T-helper 2 cell treated with Interferon-gamma antibody and Interleukin-4, amounts not matched to agents 100 ng/mL and 5 ng/mL, for 36 hours (primary cell): Measurements from ENCODE around the gene CUEDC1. TPM values are rescaled to one million over a fixed set of nuclear protein-coding genes. Genes with fewer than 3 reads are reported as not detected.

ENCODE experiments used
- intact Hi-C: fragments of 100-400 bp; cut with micrococcal nuclease; formaldehyde crosslinking; loops from one replicate; pipeline ENCODE4 v1.15.1; 2023
- total RNA-seq: library from RNA; stranded (reverse); gene quantifications from 2 replicates; pipeline ENCODE4 v1.2.3, GENCODE V29; 2022

The CUEDC1 gene, protein sequence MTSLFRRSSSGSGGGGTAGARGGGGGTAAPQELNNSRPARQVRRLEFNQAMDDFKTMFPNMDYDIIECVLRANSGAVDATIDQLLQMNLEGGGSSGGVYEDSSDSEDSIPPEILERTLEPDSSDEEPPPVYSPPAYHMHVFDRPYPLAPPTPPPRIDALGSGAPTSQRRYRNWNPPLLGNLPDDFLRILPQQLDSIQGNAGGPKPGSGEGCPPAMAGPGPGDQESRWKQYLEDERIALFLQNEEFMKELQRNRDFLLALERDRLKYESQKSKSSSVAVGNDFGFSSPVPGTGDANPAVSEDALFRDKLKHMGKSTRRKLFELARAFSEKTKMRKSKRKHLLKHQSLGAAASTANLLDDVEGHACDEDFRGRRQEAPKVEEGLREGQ
- 0.09 and 0.25 TPM in 2 replicates for total RNA-seq

DNA sequence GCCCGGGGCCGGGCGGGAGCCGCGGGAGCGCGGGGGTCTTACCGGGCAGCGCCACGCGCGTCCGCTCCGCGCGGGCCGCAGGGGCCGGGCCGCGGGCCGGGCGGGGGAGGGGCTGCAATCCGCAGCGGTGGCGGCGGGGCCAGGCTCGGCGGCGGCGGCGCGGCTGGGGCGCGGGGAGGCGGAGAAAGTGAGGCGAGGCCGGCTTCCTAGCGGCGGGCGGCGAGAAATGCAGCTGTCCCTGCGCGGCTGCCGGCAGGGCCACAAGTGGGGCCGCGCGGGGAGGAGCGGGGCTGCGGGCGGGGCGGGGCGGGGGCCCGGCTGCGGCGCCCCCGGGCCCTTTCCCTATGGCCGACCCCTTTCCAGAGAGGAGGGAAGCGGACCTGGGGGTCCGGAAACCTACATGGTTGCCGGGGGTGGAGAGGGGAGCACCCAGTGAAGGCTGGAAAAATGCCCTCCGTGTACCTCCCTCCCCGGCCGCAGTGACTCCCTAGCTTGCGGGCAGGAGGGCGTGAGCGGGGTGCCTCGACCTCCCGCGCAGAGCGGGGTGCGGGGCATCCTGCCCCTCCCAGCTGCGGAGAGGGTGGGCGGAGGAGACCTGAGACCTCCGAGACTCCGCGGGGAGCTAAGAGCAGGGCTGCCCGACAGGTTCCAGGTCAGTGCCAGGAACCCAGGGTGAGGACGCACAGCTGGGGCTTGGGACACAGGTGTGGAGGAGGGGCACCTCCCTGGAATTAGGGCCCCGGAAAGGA, at the start of gene CUEDC1:
Gene CUEDC1 (minus strand): TSS at position 230 of the 749 bp plus-strand sequence. CDS start 69,848 bp downstream, outside the sequence.
- intact Hi-C loops, result no loop called here

DNA sequence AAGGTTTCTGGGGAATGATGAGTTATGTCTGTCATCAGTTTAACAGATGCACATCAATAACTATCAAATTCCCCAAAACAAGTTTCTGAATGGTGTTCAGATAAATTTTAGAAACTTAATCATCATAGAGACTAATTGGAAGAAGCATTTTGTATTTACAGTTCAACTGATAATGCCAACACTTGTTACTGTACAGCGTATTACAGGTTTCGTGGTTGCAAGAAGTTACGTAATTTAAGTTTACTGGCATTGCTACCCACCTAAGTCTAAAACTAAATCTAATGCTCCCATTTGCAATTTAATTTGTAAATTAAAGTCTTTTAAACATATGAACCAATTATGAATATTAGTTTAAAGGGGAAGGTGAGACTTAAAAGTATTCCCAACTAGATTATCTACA, 48.8 kb upstream of the CUEDC1 start:
- intact Hi-C loops, result no loop called here

DNA sequence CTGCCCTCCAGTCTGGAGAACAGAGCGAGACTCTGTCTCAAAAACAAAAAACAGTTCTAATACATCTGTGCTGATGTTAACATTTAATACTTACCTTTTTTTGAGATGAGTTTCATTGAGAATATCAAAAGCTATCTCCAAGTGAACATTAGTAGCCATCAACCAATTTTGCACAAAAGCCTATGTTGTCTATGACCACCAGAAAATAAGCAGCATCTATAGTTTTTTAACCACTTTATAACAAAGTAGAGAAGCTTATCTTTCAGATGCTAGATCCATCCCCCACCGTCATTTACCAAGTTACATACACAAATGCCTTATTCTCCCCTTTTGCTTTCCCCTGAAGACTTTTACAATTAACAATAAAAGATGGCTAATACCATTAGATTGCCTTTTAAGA, 47.8 kb upstream of the CUEDC1 start:
- intact Hi-C loops, result no loop called here

DNA sequence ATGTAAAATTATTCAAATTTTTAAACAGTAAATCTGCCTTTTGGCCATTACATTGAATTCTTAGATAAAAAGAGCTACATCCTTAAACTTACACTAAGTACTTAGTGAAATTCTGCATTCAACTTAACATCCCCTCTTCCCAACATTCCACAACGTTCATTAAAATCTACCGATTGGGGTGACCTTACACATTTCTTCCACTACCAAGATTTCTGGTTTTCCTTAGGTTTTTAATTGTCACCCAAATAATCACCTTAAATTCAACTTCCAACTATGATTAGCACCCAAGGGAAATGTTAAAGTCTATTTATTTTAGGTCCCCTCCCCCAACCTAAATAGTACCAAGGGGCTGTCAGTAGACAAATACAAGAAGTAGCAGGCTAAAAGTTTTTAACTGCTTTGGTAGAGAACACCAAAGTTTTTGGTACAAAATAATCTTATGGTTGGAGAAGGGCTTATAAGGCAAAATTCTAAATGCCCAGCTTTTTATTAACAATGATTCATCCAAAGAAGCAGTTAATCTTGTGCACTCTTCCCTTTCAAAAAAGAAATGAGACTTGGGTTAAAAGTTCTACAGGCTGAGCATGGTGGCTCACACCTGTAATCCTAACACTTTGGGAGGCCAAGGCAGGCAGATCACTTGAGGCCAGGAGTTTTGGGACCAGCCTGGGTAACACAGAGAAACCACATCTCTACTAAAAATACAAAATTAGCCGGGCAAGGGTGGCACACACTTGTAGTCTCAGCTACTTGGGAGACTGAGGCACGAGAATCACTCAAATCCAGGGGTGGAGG, 47.1 kb upstream of the CUEDC1 start:
- intact Hi-C loops, result no loop called here

DNA sequence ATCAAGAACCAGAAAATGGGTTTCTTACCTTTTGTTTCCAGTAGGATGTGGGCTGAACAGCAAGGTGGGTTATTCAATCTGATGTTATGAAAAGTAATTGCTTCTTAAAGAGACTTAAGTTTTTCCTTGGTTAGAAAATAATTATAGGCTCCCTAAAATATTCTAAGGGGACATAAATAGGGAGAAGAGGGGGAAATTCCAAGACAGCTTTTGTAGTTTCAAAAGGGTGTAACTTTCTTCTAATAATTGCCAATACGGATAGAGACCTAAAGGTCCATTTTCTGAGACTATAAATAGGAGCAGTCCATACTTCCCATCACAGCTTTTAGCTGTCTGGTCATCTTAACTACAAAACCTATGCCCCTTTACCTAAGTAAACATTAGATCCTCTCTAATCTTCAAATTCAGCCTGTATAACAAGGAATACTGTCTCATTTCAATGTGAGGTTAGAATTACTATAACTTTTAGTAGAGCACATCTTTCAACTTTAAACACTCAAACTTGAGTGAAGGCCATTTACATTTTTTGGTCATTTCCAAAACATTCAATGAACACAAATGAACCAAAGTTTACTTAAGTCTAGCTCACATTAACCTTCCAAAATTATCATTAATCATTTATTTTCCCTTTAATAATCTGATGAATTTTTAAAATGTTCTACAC, 46.4 kb upstream of the CUEDC1 start:
- intact Hi-C loops, result no loop called here

DNA sequence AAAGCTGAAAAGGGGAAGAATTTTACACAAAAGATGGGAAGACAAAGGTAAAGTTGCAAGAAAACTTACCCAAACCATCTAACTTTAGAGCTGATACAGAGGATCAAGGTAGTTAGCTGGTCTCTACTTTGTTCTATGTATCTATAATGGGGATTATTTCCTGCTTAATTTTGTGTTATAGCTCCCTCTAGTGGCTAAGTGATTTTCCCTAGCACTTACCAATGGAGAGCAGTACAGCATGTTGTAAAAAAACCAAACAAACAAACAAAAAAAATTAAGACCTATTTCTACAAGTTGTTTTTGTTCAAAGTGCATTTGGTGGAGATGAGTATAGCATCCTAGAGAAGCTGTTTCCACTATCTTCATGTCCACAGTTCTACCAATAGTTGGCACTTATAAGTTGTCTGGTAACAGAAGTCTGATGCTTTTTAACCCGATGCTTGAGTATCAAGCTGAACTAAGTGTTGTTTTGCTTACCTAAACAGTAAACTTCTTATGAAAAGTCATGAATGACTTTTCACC, 44.3 kb upstream of the CUEDC1 start:
- intact Hi-C loops, result loop anchor here (1.0 kb wide), 2 partner anchors 107 to 114 kb away; no protein-coding TSS in a partner anchor

DNA sequence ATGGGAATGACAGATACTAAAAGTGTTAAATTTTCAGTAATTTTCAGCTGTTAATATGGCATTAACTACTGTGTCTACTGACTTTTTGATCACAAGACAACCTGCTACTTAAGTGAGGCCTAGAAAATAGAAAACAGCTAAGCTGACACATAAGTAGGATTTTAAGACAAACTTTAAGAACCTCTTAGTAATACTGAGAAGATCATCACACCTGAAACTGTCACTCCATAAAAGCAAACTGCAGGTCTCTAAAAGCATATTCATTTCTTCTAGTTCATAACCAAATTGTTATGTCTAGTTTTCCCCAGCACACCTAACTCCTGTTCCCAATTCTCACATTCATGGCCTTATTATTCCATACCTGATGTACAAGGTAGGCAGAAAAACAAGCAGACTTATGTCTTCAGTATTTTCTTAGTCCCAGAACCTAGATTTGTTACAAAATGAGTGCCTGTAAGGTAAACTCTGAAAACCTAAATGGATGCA, 43.8 kb upstream of the CUEDC1 start:
- intact Hi-C loops, result loop anchor here (1.0 kb wide), 2 partner anchors 107 to 114 kb away; no protein-coding TSS in a partner anchor

DNA sequence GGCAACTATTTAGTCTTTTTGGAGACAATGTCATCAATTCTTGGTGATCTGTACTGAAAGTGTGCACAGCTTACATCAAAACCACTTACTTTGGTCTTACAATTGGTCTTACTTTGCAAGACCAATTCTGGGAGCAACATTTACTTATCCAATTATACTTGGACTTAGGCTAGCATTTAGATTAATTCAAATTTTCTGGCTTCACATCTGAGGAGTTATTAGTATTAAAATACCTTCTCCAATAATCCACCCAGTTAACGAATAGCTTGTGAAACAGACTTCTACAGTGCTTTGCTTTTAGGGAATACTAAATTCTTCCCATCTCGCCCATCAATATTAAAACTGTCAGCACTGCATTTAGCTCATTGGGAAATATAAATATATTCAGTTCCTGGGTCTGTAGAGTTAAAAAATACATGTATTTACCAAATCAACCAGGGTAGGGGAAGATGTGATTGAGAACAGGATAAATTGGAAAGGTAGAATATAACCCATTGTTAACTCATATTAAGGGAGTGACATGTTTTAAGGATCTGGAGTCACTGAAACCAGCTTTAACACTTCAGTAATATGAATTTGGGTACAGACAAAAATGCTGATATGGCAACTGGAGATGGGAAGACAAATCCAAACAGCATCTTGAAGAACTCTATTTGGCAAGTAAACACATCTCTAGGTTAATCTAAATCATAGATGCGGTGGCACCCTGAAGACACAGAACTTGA, 42.0 kb upstream of the CUEDC1 start:
- intact Hi-C loops, result no loop called here

DNA sequence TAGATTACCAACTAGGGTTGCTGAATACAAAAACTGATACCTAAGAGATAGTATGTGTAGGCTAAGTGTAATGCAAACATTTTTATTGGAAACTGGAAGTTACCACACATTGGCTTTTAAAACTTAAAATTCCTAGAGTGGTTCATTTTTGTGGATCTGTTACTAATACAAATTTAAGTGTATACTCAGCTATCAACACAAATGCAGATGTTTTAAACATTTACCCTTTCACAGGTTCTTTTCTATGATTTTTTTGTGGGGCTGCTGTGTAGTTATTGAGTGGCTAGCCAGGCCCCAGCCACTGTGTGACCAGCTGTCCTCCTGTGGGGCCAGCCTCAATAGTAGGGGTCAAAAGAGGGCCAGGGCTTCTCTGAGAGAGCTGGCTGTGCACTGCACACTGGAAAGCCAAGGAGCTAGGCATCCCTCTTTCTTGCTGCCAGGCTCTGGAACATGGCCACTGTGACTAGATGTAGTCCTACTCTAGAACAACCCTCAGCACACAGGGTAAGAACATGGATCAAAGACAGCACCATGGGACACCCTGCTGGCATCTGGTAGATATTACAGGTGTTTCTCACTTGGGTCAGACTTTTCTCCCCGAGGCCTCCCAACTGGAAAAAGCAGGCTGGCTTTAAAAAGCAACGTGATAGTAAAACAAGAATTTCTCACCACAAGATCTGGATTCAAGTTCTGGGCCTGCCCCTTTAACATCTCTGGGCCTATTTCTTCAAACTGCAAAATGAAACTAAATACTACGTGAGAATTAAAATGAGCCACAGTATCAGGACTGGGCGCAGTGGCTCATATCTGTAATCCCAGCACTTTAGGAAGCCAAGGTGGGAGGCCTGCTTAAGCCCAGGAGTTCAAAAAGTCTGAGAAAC, 40.1 kb upstream of the CUEDC1 start:
- intact Hi-C loops, result no loop called here

DNA sequence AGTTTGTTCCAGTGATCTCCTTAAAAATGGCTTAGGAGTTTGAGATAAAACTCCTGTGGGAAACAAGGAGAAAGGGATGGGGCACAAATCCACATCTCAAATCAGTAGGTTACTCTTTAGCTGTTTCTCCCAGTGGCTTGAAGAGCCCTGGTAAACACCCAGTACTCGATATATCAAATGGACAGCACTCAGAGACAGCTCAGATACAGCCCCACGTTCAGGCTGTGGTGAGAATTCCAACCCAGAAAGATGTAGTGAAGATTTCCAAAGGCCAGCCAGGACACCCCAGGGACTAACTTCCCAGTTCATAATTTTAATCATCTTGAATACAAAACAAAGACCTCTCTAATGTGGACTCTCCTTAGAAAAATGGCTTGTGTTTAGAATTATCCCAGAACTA, 39.2 kb upstream of the CUEDC1 start:
- intact Hi-C loops, result no loop called here

DNA sequence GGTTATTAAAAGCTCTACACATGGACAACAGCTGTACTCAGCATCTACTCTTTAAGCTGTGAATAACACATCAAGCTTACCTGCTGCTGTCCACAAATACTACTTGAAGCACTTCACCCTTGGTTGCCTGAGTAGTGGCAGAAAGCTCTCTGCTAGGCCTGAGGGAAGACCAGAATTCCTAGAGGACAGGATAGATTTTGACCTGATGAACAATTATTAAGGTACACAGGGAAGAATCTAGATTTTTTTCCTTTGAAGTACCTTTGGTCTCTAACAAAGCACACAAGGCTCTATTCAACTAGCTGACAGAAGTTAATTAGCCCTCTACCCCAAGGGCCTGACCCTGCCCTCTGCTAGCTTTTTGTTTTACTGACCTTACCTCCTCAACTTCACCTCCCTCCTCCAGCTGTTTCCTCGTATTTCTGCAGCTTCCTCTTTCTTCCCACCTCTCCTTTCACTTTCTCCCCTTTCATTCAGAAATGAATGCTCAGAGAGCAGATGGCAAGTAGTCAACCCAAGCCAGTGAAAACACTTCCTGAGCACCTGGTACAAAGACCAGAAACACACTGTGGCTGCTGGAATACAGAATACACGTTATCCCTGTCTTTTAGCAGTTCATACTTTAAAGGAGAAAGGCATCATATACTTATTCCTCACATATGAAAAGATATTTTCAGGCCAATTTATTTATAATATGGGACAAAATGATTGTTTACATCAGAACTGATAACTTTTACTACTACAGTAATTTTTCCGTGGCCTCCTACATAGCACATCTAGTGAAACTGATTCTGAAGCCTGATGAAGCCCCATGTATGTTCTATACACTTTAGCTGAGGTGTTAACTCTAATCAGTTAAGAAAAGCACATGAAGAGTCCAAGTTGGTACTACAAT, 38.5 kb upstream of the CUEDC1 start:
- intact Hi-C loops, result no loop called here

DNA sequence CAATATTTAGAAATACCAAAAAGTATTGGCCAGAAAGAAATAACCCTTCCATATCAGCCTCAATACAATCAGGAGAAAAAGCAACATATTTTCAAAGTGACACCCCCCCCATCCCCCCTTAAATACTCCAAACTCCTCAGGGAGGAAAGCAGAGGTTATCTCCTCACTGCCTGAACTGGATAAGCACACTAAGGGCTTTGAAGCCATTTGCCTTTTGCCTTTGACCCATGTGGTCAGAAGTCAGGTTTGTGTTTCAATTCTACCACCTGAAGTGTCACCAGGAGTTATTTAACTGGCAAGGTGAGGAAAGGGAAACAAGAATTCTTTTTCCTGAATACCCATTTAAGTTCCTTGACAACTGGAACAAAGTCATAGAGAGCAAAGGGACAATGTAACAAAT, 36.3 kb upstream of the CUEDC1 start:
- intact Hi-C loops, result no loop called here

DNA sequence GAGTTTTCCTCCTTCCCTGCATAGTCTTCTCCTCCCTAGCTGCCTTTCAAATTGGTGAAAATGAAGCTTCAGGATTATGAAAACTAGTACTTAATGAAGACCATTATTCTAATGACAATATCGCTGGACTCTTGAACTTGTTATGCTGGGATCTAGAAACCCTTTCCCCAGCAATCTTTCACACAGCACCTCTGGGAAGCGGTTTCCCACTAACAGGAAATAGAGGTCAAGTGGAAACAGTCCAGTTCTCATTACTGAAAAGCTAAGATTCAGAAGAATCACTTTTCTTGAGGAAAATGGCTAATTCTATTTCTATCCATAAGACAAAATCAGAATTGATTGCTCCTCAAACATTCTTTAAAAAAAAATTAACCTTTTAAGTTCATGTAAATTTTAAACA, 34.8 kb upstream of the CUEDC1 start:
- intact Hi-C loops, result no loop called here

DNA sequence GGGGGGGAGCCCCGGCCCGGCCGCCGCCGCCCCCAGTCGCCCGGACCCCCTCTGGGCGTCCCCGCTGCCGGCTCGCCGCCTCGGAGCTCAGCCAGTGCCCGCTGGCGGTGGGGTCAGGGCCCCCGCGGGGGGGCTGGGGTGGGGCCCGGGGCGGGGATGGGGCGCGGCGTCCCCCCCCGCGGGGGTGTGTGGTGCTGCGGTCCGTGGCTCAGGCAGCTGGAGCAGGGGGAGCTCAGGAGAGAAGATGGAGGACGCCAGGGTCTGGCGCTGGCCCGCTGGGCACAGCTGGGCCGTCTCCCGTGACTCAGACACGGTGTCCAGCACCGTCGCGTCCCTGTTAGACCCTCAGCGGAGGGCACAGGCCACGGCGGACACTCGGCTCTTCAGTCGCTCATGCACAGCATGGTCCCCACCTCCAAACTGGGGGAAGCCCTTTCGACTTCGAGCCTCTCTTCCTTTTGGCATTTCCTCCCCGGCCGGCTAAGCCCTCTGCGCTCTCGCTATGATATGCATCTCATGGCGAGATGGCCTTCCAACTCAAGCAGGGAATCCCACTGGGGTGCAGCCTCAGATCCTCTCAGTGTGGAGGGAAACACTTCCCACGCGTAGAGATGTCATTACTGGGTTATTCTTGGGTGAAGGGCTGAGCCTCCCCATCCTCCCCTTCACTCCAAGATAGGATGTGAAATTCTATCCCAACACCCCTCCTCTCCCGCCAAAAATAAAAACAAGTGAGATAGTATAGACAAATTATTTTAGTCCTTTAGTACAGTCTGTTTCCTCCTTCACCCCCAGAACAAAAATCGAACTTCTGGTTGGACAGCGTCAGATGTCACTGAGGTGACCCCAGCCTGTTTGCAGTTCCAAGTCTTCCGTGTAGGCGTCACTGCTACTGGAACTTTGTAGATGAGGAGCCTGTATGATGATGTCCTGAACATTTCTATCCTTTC, 33.4 kb upstream of the CUEDC1 start:
- intact Hi-C loops, result loop anchor here (1.0 to 5.0 kb wide), 3 partner anchors 19 to 731 kb away; partner anchors contain the start of genes MSI2 and SRSF1

DNA sequence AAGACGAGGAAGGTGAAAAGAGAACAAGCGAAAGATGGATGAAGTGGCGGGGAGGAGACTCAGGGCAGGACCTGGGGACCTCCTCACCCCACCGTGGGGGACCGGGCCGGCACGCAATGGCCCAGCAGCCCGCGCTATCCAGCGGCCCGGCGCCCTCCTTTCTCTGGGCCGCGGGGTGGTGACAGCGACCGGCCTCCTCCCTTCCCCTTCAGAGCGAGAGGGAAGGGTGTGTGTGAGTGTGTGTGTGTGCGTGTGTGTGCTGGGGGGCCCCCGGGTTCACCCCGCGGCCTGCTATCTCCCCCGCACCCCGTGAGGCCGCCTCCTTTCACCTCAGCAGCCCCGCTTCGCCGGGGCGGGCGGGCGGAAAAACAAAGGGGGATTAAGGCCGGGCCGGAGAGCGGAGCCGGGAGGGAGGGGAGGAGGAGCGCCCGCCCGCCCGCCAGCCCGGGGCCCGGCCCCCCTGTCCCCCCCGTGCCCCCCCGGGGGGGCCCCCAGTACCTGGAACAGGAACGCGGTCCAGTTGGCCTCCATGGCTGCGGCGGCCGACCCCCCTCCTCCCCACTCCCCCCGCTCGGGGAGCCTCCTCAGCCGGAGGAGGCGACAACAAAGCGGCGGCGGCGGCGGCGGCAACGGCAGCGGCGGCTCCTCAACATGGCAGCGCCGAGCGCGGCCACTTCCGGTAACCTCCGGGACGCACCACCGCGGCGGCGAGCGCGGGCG, 32.5 kb upstream of the CUEDC1 start, which contains the start of gene VEZF1:
Gene VEZF1 (minus strand): TSS at position 674 of the 720 bp plus-strand sequence. CDS start 143 bp downstream, at position 531.
- intact Hi-C loops, result loop anchor here (1.0 to 5.0 kb wide), 4 partner anchors 20 to 730 kb away; partner anchors contain the start of genes MSI2 and SRSF1
